Astrocyte (in vitro differentiated cells and primary cell): ENCODE data around the gene LRGUK. TPM values are rescaled to one million over a fixed set of nuclear protein-coding genes. Genes with fewer than 3 reads are reported as not detected.

Experiments used
- DNase-seq: peaks from one replicate; pipeline ENCODE4 v3.0.0-alpha.2; 2010; ENCODE audit warnings: low read depth
- FAIRE-seq: peaks from 2 replicates; lab custom pipeline; 2011; peaks lifted over from hg19 to GRCh38; lab: Jason Lieb, UNC
- H2AFZ ChIP-seq: 2 replicates; pipeline ENCODE4 v1.6.0; 2012; ENCODE audit warnings: low read depth, low read length, inconsistent platforms
- H3K27ac ChIP-seq: 2 replicates; pipeline ENCODE4 v1.5.1; 2011; ENCODE audit warnings: low read depth, low read length, inconsistent platforms
- H3K27me3 ChIP-seq: 2 replicates; pipeline ENCODE4 v1.6.0; 2011; ENCODE audit warnings: low read length, inconsistent platforms; ENCODE audit not compliant: insufficient read depth
- H3K36me3 ChIP-seq: 2 replicates; pipeline ENCODE4 v1.5.1; 2011; ENCODE audit warnings: low read length, inconsistent platforms; ENCODE audit not compliant: insufficient read depth
- H3K4me1 ChIP-seq: 2 replicates; pipeline ENCODE4 v1.5.1; 2011; ENCODE audit warnings: low read length, inconsistent platforms; ENCODE audit not compliant: insufficient read depth
- H3K4me2 ChIP-seq: 2 replicates; pipeline ENCODE4 v1.6.0; 2012; ENCODE audit warnings: low read length, inconsistent platforms
- H3K4me3 ChIP-seq: 2 replicates; pipeline ENCODE4 v1.5.1; 2011; ENCODE audit warnings: low read depth, mild to moderate bottlenecking, low read length, inconsistent platforms; ENCODE audit not compliant: insufficient read depth
- H3K79me2 ChIP-seq: 2 replicates; pipeline ENCODE4 v1.6.0; 2012; ENCODE audit warnings: mild to moderate bottlenecking, low read length, inconsistent platforms; ENCODE audit not compliant: insufficient read depth
- H3K9ac ChIP-seq: 2 replicates; pipeline ENCODE4 v1.6.0; 2012; ENCODE audit warnings: mild to moderate bottlenecking, low read length, inconsistent platforms
- H3K9me3 ChIP-seq: 2 replicates; pipeline ENCODE4 v1.5.1; 2012; ENCODE audit warnings: low read depth, mild to moderate bottlenecking, low read length, inconsistent platforms; ENCODE audit not compliant: insufficient read depth
- H4K20me1 ChIP-seq: 2 replicates; pipeline ENCODE4 v1.6.0; 2012; ENCODE audit warnings: low read length, inconsistent platforms; ENCODE audit not compliant: insufficient read depth
- H3K27ac Mint-ChIP-seq: one replicate; pipeline ENCODE4 v1.8.0; 2021; ENCODE audit warnings: mild to moderate bottlenecking, mixed read lengths; ENCODE audit not compliant: unreplicated experiment
- H3K27me3 Mint-ChIP-seq: one replicate; pipeline ENCODE4 v1.8.0; 2021; ENCODE audit warnings: low read depth, mixed read lengths; ENCODE audit not compliant: unreplicated experiment
- H3K36me3 Mint-ChIP-seq: one replicate; pipeline ENCODE4 v1.8.0; 2021; ENCODE audit warnings: low read depth, mixed read lengths; ENCODE audit not compliant: unreplicated experiment
- H3K4me1 Mint-ChIP-seq: one replicate; pipeline ENCODE4 v1.8.0; 2021; ENCODE audit warnings: low read depth, mixed read lengths; ENCODE audit not compliant: unreplicated experiment
- H3K4me3 Mint-ChIP-seq: one replicate; pipeline ENCODE4 v1.8.0; 2021; ENCODE audit warnings: mild to moderate bottlenecking, moderate library complexity, mixed read lengths; ENCODE audit not compliant: unreplicated experiment
- H3K9me3 Mint-ChIP-seq: one replicate; pipeline ENCODE4 v1.8.0; 2021; ENCODE audit warnings: mild to moderate bottlenecking, mixed read lengths; ENCODE audit not compliant: unreplicated experiment
- CTCF ChIP-seq: IDR thresholded peaks from 2 replicates; pipeline ENCODE4 v1.5.1; 2011; ENCODE audit warnings: low read depth, mild to moderate bottlenecking, inconsistent platforms, low read length, moderate library complexity; ENCODE audit not compliant: insufficient read depth
- EZH2 ChIP-seq: IDR thresholded peaks from 2 replicates; pipeline ENCODE4 v1.6.1; 2012; ENCODE audit warnings: mild to moderate bottlenecking, low read length, inconsistent platforms; ENCODE audit not compliant: insufficient read depth
- total RNA-seq: library from RNA; stranded (reverse); gene quantifications from 2 replicates; pipeline ENCODE4 v1.2.1, GENCODE V29; 2021

LRGUK gene
- total RNA-seq, 1 donor from 2014 or later, result 0.64 TPM

GRCh38 chr7:134121632-134122139 is 5.5 kb upstream of the LRGUK start:
- Histone ChIP-seq H3K27me3 (no peaks in the 10 kb centered on the region), H3K4me3 (no peak overlapping the region), H3K4me2 (no peak overlapping the region), H3K9ac (no peak overlapping the region), H2AFZ (no peak overlapping the region), H3K9me3 (no peaks in the 10 kb centered on the region), H4K20me1 (no peaks in the 10 kb centered on the region), H3K79me2 (no peaks in the 10 kb centered on the region), H3K36me3 (no peaks in the 10 kb centered on the region), H3K4me1 (no peaks in the 10 kb centered on the region), H3K27ac (no peak overlapping the region)
- Mint-ChIP-seq H3K4me3 (no peak overlapping the region), H3K9me3 (no peaks in the 10 kb centered on the region), H3K27me3 (peaks cover 3% of the 10 kb centered on the region), H3K27ac (no peak overlapping the region), H3K36me3 (no peaks in the 10 kb centered on the region), H3K4me1 (no peaks in the 10 kb centered on the region)
- FAIRE-seq (no peak), DNase-seq (no peak)
- TF ChIP-seq CTCF, result no peak
- no peak for TF ChIP-seq EZH2

GRCh38 chr7:134122980-134123379 is 4.2 kb upstream of the LRGUK start:
- H3K4me3 Mint-ChIP-seq, result no peak overlapping the region

More at GRCh38 chr7:134122980-134123379, 4.2 kb upstream of the LRGUK start:
- Mint-ChIP-seq H3K36me3 (no peaks in the 10 kb centered on the region), H3K9me3 (no peaks in the 10 kb centered on the region), H3K27ac (no peak overlapping the region), H3K4me1 (no peaks in the 10 kb centered on the region), H3K27me3 (peaks cover 3% of the 10 kb centered on the region)
- no peaks in the 10 kb centered on the region for H3K79me2 ChIP-seq
- no peak overlapping the region for H3K9ac ChIP-seq
- DNase-seq (no peak), FAIRE-seq (no peak)
- H4K20me1 ChIP-seq, result no peaks in the 10 kb centered on the region
- peaks cover 2% of the 10 kb centered on the region for H3K27me3 ChIP-seq
- H3K27ac ChIP-seq, result no peak overlapping the region
- TF ChIP-seq CTCF (no peak), EZH2 (no peak)
- no peaks in the 10 kb centered on the region for H3K9me3 ChIP-seq
- H2AFZ ChIP-seq, result no peak overlapping the region
- no peaks in the 10 kb centered on the region for H3K4me1 ChIP-seq
- no peaks in the 10 kb centered on the region for H3K36me3 ChIP-seq
- no peak overlapping the region for H3K4me3 ChIP-seq
- H3K4me2 ChIP-seq, result no peak overlapping the region
